PC-9 (cell line): ENCODE measurements around the gene ZBTB21. TPM values are rescaled to one million over a fixed set of nuclear protein-coding genes. Genes with fewer than 3 reads are reported as not detected.

Experiments
- BruUV-seq: library from RNA; stranded (reverse); fragments of 400-500 nt; replicated peaks from 2 replicates; lab custom pipeline; 2021; lab: Mats Ljungman, UMichigan
- CTCF ChIA-PET: fragments of 300-600 bp; sonication (Branson Sonifier 250); formaldehyde crosslinking; loops from one replicate; lab custom pipeline; 2022; ENCODE audit warnings: antibody characterized with exemption; lab: Charles Lee
- POLR2A ChIA-PET: fragments of 300-600 bp; sonication (Branson Sonifier 250); formaldehyde crosslinking; loops from one replicate; lab custom pipeline; 2022; ENCODE audit warnings: antibody characterized with exemption; ENCODE audit not compliant: unreplicated experiment; lab: Charles Lee
- DNase-seq, 2 experiments: peaks; one replicate each; pipeline versions ENCODE4 v3.0.0 to v3.0.0-alpha.2; 2015 to 2022; ENCODE audit warnings: mixed read lengths in 1 of 2
- H2AFZ ChIP-seq: fragments of 200-600 bp; sonication (generic); 2 replicates; pipeline ENCODE4 v1.8.1; 2017; ENCODE audit warnings: antibody characterized with exemption
- H3F3A ChIP-seq: fragments of 200-600 bp; sonication (generic); 2 replicates; pipeline ENCODE4 v1.8.1; 2017; ENCODE audit warnings: antibody characterized with exemption, mild to moderate bottlenecking, low read depth; ENCODE audit not compliant: insufficient read depth
- H3K27ac ChIP-seq: fragments of 200-600 bp; sonication (generic); 2 replicates; pipeline ENCODE4 v1.6.1; 2016; ENCODE audit warnings: mixed run types
- H3K27me3 ChIP-seq: fragments of 200-600 bp; sonication (generic); 2 replicates; pipeline ENCODE4 v1.6.1; 2016; ENCODE audit warnings: low read depth, mixed run types; ENCODE audit not compliant: insufficient read depth
- H3K36me3 ChIP-seq: fragments of 200-600 bp; sonication (generic); 2 replicates; pipeline ENCODE4 v1.6.1; 2016; ENCODE audit warnings: low read depth, mixed run types
- H3K4me1 ChIP-seq: fragments of 200-600 bp; sonication (generic); replicated peaks from 2 replicates; pipeline ENCODE4 v1.6.1; 2016; ENCODE audit warnings: mixed run types; ENCODE audit not compliant: insufficient read depth
- H3K4me2 ChIP-seq: fragments of 200-600 bp; sonication (generic); 2 replicates; pipeline ENCODE4 v1.6.1; 2017; ENCODE audit warnings: mixed run types
- H3K4me3 ChIP-seq: fragments of 200-600 bp; sonication (generic); 2 replicates; pipeline ENCODE4 v1.6.1; 2016; ENCODE audit warnings: mixed run types
- H3K79me2 ChIP-seq: fragments of 200-600 bp; sonication (generic); 2 replicates; pipeline ENCODE4 v1.6.1; 2017; ENCODE audit warnings: low read depth, mixed run types
- H3K9me2 ChIP-seq: fragments of 200-600 bp; sonication (generic); 2 replicates; pipeline ENCODE4 v1.8.1; 2017; ENCODE audit warnings: mild to moderate bottlenecking; ENCODE audit not compliant: insufficient read depth
- H3K9me3 ChIP-seq: fragments of 200-600 bp; sonication (generic); 2 replicates; pipeline ENCODE4 v1.8.1; 2016; ENCODE audit warnings: low read depth; ENCODE audit not compliant: insufficient read depth
- H4K20me1 ChIP-seq: fragments of 200-600 bp; sonication (generic); 2 replicates; pipeline ENCODE4 v1.8.1; 2017; ENCODE audit not compliant: insufficient read depth
- EZH2 ChIP-seq: fragments of 200-600 bp; sonication (generic); IDR thresholded peaks from 2 replicates; pipeline ENCODE4 v1.8.0; 2017; ENCODE audit warnings: antibody characterized with exemption, low read depth
- intact Hi-C: fragments of 100-400 bp; cut with micrococcal nuclease; formaldehyde crosslinking; loops from one replicate; pipeline ENCODE4 v1.10.0; 2022; ENCODE audit not compliant: unreplicated experiment
- total RNA-seq: library from RNA; stranded (reverse); gene quantifications from 2 replicates; pipeline ENCODE4 v1.2.3, GENCODE V29; 2021
- TF ChIP-seq, protein P1 (sequence below): fragments of 200-600 bp; sonication (generic); conservative IDR thresholded peaks from 2 replicates; pipeline ENCODE4 v1.6.1; 2017; ENCODE audit warnings: mixed run types, antibody characterized with exemption, mild to moderate bottlenecking, moderate library complexity

The ZBTB21 gene
- total RNA-seq, 1 experiment from 2014 or later = 13.5 TPM

DNA sequence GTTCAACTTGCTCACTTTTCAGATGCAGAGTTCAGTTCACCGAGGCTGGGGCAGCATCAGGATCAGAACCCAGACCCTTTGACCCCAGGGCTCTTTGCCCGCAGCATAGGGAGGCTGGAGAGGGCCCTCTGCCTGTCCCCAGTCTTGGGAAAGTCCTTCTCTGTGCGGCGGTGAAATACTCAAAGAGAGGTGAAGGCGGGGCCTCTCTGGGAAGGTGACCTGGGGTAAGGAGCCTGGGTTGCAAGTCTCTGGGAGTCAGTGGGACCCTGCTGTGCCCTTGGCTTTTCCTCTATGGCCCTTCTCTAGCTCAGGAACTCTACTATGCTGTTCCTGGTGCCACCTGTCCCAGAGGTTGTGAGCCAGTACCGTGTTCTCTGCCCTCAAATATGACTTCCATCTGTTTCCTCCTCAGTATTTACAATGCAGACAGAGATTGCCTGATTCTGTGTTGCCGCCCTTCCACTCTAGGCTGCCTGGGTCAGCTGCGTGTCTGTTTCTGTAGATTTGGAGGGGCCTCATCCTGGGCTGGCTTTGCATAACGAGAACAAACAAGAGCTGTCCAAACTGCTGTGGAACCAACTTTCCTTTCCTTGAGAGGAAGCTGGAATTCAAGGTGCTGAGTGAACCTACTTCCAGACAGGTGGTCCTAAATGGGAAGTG, 18.7 kb upstream of the ZBTB21 start:
- DNase-seq = no peak
- ChIA-PET CTCF (no interaction called here), POLR2A (no interaction called here)
- no peaks in the 10 kb centered on the region for H4K20me1 ChIP-seq
- H3K9me3 ChIP-seq = no peaks in the 10 kb centered on the region
- no peaks in the 10 kb centered on the region for H3K79me2 ChIP-seq
- no peak overlapping the region for H3K27ac ChIP-seq
- H3K4me1 ChIP-seq = no peaks in the 10 kb centered on the region
- BruUV-seq = no TSS peak
- H3F3A ChIP-seq = no peaks in the 10 kb centered on the region
- no peaks in the 10 kb centered on the region for H3K27me3 ChIP-seq
- TF ChIP-seq, protein P1, sequence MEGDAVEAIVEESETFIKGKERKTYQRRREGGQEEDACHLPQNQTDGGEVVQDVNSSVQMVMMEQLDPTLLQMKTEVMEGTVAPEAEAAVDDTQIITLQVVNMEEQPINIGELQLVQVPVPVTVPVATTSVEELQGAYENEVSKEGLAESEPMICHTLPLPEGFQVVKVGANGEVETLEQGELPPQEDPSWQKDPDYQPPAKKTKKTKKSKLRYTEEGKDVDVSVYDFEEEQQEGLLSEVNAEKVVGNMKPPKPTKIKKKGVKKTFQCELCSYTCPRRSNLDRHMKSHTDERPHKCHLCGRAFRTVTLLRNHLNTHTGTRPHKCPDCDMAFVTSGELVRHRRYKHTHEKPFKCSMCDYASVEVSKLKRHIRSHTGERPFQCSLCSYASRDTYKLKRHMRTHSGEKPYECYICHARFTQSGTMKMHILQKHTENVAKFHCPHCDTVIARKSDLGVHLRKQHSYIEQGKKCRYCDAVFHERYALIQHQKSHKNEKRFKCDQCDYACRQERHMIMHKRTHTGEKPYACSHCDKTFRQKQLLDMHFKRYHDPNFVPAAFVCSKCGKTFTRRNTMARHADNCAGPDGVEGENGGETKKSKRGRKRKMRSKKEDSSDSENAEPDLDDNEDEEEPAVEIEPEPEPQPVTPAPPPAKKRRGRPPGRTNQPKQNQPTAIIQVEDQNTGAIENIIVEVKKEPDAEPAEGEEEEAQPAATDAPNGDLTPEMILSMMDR = no peak
- TF ChIP-seq EZH2 = no peak
- H3K36me3 ChIP-seq = no peaks in the 10 kb centered on the region
- no peaks in the 10 kb centered on the region for H3K9me2 ChIP-seq
- intact Hi-C loops = no loop called here
- H2AFZ ChIP-seq = no peak overlapping the region
- no peak overlapping the region for H3K4me2 ChIP-seq
- no peak overlapping the region for H3K4me3 ChIP-seq

DNA sequence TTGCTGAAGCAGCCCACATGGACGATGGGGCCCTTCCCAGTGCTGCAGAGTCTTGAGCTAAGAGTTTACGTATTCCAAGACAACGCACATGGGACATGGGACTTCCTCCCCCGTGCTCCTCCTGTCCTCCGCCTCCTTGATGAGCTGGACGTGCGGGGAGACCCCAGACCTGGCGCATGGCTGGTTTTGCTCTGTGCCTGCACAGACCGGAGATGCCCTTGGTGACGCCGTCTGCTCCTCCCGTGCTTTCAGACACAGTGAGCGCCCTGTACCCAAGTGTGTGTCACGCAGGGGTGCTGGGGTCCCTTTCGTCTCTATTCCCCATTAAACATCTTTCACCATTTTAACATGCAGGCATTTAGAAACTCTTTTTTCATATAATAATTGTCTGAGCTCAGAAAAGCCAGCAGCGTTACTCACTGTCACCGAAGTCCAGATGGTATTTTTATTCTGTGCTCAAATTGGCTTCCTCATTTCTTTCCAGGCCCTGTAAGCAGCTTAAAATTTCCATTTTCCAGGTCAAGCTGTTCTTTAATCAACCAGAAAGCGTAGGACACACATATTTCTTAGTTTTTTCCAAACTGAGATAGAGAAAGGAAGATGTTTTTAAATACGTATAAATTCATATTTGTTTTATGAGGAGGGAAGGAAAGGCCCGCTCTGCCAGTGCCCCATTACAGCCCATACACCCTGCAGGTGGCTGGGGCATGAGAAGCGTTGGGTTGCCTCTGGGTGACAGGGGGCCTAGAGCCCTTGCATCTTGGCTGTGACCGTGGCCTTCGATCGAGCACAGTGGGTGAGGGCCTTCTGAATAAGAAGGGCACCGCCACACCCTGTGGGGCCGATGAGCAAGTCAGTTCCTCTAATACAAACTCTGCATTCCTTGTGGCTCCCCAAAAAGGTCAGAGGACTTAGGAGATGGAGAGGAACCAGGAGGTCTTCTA, 17.9 kb upstream of the ZBTB21 start:
- H3K4me1 ChIP-seq = no peaks in the 10 kb centered on the region
- no peaks in the 10 kb centered on the region for H3K79me2 ChIP-seq
- H3K36me3 ChIP-seq = no peaks in the 10 kb centered on the region
- H4K20me1 ChIP-seq = no peaks in the 10 kb centered on the region
- DNase-seq = no peak
- H3K27me3 ChIP-seq = no peaks in the 10 kb centered on the region
- no peak overlapping the region for H3K27ac ChIP-seq
- no TSS peak for BruUV-seq
- H3F3A ChIP-seq = no peaks in the 10 kb centered on the region
- ChIA-PET CTCF (no interaction called here), POLR2A (no interaction called here)
- TF ChIP-seq EZH2 = no peak
- TF ChIP-seq, protein P1 = no peak
- no peaks in the 10 kb centered on the region for H3K9me3 ChIP-seq
- no peaks in the 10 kb centered on the region for H3K9me2 ChIP-seq
- H2AFZ ChIP-seq = no peak overlapping the region
- no peak overlapping the region for H3K4me3 ChIP-seq
- H3K4me2 ChIP-seq = no peak overlapping the region
- intact Hi-C loops = no loop called here

DNA sequence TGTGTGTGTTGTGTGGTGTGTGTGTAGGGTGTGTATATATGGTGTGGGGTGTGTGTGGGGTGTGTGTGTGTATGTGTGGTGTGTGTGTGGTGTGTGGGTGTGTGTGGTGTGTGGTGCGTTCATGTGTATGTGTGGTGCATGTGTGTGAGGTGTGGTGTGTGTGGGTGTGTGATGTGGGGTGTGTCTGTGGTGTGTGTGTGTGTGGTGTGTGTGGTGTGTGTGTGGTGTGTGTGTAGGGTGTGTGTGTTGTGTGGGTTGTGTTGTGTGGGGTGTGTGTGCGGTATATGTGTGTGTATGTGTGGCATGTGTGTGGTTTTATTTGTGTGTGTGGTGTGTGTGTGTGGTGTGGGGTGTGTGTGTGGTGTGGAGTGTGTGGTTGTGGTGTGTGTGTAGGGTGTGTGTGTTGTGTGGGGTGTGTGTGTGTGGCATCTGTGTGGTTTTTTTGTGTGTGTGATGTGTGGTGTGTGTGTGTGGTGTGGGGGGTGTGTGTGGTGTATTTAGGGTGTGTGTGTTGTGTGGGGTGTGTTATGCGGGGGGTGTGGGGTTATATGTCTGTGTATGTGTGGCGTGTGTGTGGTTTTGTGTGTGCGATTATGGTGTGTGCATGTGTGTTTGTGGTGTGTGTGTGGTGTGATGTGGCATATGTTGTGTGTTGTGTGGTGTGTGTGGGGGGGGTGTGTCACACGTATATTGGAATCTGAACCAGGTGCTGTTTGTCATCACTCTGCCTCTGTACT, 17.1 kb upstream of the ZBTB21 start:
- ChIA-PET POLR2A (no interaction called here), CTCF (no interaction called here)
- H3K27ac ChIP-seq = no peak overlapping the region

More for the DNA sequence above, 17.1 kb upstream of the ZBTB21 start:
- Histone ChIP-seq H3K9me3 (no peaks in the 10 kb centered on the region), H3K79me2 (no peaks in the 10 kb centered on the region), H4K20me1 (no peaks in the 10 kb centered on the region), H3K4me3 (no peak overlapping the region), H3K36me3 (no peaks in the 10 kb centered on the region), H2AFZ (no peak overlapping the region), H3K27me3 (no peaks in the 10 kb centered on the region), H3K9me2 (no peaks in the 10 kb centered on the region), H3F3A (no peaks in the 10 kb centered on the region), H3K4me1 (no peaks in the 10 kb centered on the region), H3K4me2 (no peak overlapping the region)
- DNase-seq = no peak
- TF ChIP-seq EZH2 = no peak
- TF ChIP-seq, protein P1 = no peak
- BruUV-seq = no TSS peak
- intact Hi-C loops = no loop called here
